Ectodermal cell (in vitro differentiated cells): ENCODE results near the gene SIX5.

Source experiments
- H3K27ac ChIP-seq: 2 replicates; pipeline ENCODE4 v1.7.0; 2013; ENCODE audit warnings: mild to moderate bottlenecking, low read depth, low read length; ENCODE audit not compliant: insufficient read depth, poor library complexity, severe bottlenecking
- H3K27me3 ChIP-seq: 2 replicates; pipeline ENCODE4 v1.7.0; 2013; ENCODE audit warnings: mild to moderate bottlenecking, low read length; ENCODE audit not compliant: insufficient read depth, control insufficient read depth, poor library complexity, severe bottlenecking
- H3K36me3 ChIP-seq: one replicate; pipeline ENCODE4 v1.7.0; 2013; ENCODE audit warnings: low read length; ENCODE audit not compliant: control insufficient read depth, insufficient read depth
- H3K4me1 ChIP-seq: one replicate; pipeline ENCODE4 v1.7.0; 2013; ENCODE audit warnings: low read length; ENCODE audit not compliant: control insufficient read depth, insufficient read depth
- H3K4me3 ChIP-seq: 2 replicates; pipeline ENCODE4 v1.7.0; 2013; ENCODE audit warnings: low read depth, low read length, control low read depth; ENCODE audit not compliant: insufficient read depth
- H3K9me3 ChIP-seq: 2 replicates; pipeline ENCODE4 v1.7.0; 2013; ENCODE audit warnings: mild to moderate bottlenecking, low read length, moderate library complexity; ENCODE audit not compliant: control insufficient read depth
- WGBS, 2 experiments: methylation state at CpG; one replicate each; pipeline ENCODE4 v1.1.7; 2013; ENCODE audit warnings: missing lambda C conversion rate in 2 of 2; 5-methylcytosine and 5-hydroxymethylcytosine counted together

SIX5 gene

DNA sequence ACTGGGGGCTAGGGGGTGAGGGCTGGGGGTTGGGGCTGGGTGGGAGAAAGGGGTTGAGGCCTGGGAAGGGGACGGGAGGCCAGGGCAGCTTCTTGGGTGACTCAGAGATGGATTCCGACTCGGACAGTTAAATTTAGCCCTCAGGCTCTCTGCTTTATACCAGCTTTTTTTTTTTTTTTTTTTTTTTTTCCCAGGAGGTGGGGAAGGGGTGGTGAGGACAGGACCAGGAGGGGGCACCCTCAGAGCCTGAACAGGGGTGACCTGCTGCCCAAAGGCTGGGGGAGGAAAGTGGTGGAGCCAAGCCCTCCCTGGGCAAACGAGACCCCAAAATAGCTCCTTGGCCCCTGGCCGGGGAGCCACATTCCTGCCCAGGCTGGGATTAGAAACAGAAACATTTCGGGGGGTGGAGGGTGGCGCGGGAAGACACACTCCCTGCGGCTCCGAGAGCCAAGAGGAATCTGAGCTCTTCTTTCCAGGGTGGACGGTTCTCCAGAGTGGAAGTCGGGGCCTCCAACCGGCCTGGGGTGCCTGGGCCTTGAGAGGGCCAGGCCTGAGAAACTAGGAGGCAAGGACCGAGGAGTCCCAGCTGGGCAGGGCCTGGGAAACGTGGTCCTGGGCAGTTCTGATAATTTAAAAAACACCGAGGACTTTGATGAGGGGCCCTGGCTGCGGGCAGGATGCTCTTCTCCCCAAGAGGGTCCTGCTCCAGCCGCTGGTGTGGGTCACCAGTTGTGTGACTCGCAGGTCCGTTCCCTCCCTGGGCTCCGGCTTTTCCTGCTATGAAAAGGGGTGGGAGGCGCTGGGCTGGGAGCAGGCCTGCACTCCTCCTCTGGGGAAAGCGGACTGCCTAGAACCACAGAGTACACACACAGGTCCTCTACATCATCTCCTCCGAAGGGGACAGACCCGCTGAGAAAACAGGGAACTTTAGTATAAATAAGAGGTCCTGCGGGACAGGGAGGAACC, 14.1 kb upstream of the SIX5 start:
- peaks cover 32% of the 10 kb centered on the region for H3K4me1 ChIP-seq
- H3K4me3 ChIP-seq: no peak overlapping the region
- H3K36me3 ChIP-seq: peaks cover 14% of the 10 kb centered on the region
- 72 to 74% methylated on average over 23 to 26 of the region's 26 CpGs for WGBS, 2 experiments
- no peak overlapping the region for H3K27ac ChIP-seq
- H3K9me3 ChIP-seq: no peaks in the 10 kb centered on the region
- peaks cover 13% of the 10 kb centered on the region for H3K27me3 ChIP-seq

DNA sequence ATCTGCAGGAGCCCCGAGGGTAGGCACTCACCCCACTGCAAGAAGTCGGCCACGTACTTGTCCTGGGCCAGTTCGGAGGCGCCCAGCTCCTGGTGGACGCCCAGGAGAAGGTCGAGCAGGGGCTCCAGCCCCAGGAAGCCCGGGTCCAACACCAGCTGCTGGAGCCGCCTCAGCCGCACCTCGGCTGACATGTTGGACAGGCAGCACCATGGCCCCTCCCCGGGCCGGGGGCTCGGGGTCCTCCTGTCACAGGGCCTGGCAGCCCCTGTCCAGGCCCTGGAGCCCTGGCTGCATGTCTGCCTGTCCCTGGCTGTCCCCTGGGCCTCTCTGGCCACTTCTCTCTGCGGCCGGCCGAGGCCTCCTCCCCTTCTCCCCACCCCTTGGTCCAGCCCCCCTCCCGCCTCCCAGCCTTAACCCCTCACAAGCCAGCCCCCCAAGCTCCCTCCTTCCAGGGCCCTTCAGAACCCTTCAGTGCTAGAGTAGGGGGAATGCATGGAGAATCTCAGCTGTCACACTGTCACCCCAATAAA, 13.2 kb upstream of the SIX5 start, which contains the start of gene DMPK:
Gene DMPK (minus strand): TSS at position 329 of the 530 bp plus-strand sequence. CDS start 138 bp downstream, at position 191.
- Histone ChIP-seq H3K27ac (no peak within 1 kb of the TSS), H3K4me1 (peaks cover 32% of the 10 kb centered on the region), H3K4me3 (no peak within 1 kb of the TSS), H3K27me3 (peaks cover 13% of the 10 kb centered on the region), H3K36me3 (peaks cover 21% of the 10 kb centered on the region), H3K9me3 (no peaks in the 10 kb centered on the region)
- WGBS, 2 experiments: 43 to 48% methylated on average over 17 to 18 of the region's 18 CpGs

DNA sequence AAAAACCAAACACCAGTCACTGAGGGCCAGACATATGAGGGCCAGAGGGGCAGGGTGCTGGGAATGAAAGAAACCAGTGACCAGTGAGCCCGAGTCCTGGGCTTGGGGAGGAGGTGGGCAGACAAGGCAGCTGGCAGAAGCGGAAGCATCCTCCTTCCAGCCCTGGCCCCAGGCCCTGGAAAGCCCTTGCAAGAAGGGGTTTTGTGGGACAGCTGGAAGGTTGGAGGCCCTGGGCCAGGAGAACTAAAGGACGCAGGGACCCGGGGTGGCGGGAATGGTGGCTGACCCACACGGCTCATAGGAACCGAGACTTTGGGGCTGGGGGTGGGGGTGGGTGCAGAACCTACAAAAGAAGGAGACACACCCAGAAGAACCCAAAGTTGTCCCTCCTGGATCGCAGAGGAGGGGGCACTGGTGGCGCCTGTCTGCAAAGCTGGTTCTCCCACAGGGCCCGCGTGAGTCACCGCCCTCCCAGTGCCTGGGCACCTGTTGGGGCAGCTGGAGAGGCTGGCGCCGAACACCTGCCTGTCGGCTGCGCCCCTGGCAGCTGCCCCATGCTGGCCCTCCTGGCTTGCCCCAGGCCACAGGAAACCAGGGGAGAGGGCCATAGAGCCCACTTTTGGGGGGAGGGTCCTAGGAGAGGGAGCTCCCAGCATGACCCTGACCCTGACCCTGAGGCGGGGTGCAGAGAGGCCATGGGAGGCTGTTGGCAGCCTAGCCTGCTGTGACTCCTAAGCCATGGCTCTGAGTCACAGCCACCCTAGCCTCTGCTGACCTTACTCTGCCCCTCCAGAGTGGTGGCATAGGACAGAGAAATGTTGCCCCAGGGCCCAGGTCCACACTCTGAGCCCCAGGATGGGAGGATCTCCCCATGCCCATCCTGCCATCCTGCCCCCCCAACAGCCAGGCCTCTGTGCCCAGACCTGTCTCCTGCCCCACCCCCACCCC, 12.4 kb upstream of the SIX5 start:
- H3K4me3 ChIP-seq: no peak overlapping the region

DNA sequence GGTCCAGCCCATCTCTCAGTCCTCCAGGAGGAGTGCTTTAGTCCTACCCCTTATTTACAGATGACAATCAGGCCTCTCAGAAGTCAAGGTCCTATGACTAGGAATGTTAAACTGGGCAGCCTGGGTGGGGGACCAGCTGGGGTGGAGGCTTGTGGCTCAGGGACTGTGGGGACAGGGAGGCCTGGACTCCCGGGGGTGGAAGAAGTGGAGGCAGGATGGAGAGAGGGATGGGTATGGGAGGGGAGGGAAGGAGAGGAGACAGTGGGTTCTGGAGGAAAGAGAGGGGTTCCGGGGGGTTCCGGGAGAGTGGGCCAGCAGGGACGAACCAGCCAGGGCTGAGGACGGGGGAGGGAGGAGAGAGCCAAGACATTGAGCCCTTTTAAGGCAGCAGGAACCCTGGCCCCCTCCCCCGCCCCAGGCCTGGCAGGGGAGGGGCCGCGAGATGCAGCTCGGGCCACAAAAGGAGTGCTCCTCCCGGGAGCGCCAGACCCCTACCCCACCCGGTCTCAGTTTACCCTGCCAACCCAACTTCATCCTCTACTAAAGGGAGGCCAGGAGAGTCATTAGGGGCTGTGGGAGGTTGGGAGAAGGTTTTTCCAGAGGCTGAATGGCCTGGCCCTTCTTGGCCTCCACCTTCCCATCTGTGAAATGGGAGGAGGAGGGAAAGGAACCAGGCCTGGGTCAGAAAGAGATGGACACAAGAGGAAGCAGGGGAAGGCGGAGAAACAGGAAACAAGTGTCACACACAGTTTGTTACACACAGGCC, 11.6 kb upstream of the SIX5 start:
- WGBS, 2 experiments: 38 to 49% methylated on average over 12 to 13 of the region's 13 CpGs
- H3K27ac ChIP-seq: no peak overlapping the region

More for the DNA sequence above, 12.4 kb upstream of the SIX5 start:
- Histone ChIP-seq H3K27ac (no peak overlapping the region), H3K36me3 (peaks cover 21% of the 10 kb centered on the region), H3K27me3 (peaks cover 13% of the 10 kb centered on the region), H3K4me1 (peaks cover 32% of the 10 kb centered on the region), H3K9me3 (no peaks in the 10 kb centered on the region)
- WGBS, 2 experiments: 86 to 87% methylated on average over 17 of the region's 17 CpGs

DNA sequence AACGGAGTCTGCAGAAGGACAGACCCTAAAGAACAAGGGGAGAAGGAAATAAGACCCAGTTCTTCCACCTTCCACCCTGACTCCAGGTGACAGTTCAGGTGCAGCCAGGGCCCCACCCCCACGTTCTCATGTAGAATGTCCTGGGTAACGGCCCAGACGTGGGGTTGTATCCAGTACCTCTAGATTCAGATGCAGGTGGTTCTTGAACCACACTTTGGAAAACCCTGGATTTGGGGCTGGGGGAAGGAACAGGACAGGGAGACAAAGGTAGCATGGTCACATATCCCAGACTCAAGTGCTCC, 11.0 kb upstream of the SIX5 start:
- H3K4me1 ChIP-seq: peaks cover 32% of the 10 kb centered on the region
- H3K27ac ChIP-seq: no peak overlapping the region
- peaks cover 9% of the 10 kb centered on the region for H3K36me3 ChIP-seq
- no peak overlapping the region for H3K4me3 ChIP-seq
- H3K9me3 ChIP-seq: no peaks in the 10 kb centered on the region
- WGBS, 2 experiments: 56 to 70% methylated on average over 4 of the region's 4 CpGs
- peaks cover 13% of the 10 kb centered on the region for H3K27me3 ChIP-seq

More for the DNA sequence above, 11.6 kb upstream of the SIX5 start:
- no peaks in the 10 kb centered on the region for H3K9me3 ChIP-seq
- H3K27me3 ChIP-seq: peaks cover 13% of the 10 kb centered on the region
- no peak overlapping the region for H3K4me3 ChIP-seq
- peaks cover 14% of the 10 kb centered on the region for H3K36me3 ChIP-seq
- H3K4me1 ChIP-seq: peaks cover 32% of the 10 kb centered on the region

DNA sequence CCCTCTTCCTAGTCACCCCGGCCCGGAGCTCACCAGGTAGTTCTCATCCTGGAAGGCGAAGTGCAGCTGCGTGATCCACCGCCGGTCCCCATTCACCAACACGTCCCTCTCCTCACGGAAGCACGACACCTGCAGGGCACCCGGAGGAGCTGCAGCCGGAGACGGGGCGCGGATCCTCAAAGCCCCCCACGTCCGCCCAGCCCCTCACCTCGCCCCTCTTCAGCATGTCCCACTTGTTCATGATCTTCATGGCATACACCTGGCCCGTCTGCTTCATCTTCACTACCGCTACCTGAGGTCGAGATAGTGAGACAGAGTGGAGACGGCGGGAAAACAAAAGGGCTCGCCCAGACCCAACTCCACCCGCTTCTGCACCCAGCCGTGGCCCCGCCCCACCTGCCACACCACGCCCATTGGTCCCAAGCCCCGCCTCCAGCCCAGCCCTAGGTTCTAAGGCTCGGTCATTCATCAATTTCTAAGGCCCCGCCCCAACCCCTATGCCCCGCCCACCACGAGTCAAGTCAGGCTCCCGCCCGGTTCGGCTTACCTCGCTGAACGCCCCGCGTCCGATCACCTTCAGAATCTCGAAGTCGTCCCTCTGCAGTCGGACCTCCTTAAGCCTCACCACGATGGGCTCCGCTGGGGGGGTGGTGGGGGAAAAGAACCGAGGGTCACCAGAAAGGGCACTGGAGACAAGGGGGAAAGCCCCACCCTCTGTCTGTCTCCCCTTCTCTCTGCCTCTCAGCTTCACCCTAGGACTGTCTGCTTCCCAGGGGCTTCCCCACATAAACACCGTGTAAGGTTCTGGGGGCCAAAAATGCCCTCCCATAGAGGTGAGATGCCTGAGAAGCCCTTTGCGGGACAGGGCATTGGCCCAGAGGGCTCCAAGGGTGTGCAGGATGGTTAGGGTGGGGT, 10.4 kb upstream of the SIX5 start:
- Histone ChIP-seq H3K4me1 (peaks cover 32% of the 10 kb centered on the region), H3K27me3 (peaks cover 13% of the 10 kb centered on the region), H3K27ac (no peak overlapping the region), H3K36me3 (peaks cover 8% of the 10 kb centered on the region), H3K9me3 (no peaks in the 10 kb centered on the region), H3K4me3 (peak overlapping the region; percentile 36)
- 3 to 5% methylated on average over 48 of the region's 48 CpGs for WGBS, 2 experiments

DNA sequence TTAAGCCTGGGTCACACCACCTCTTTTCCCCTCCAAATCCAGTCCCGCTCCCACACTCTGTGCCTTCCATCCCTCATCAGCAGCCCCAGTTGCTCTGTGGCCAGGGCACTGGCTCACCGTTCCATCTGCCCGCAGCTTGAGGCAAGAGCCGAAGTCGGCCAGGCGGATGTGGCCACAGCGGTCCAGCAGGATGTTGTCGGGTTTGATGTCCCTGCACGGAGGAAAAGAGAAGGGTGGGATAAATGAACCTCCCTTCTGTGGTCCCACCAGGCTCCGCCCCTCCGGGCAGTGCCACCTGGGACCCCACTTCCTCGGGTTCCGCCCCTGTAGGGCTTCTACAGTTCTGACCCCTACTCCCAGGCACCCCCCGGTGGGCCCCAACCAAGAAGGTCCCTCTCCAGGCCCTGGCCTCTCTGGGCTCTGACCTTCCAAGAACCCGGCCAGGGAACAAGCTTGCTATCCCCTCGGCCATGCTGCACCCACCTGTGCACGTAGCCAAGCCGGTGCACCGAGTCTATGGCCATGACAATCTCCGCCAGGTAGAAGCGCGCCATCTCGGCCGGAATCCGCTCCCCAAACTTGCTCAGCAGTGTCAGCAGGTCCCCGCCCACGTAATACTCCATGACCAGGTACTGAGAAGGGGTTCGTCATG, 9.1 kb upstream of the SIX5 start:
- Histone ChIP-seq H3K9me3 (no peaks in the 10 kb centered on the region), H3K4me3 (no peak overlapping the region), H3K27me3 (peaks cover 13% of the 10 kb centered on the region), H3K27ac (no peak overlapping the region), H3K4me1 (peaks cover 24% of the 10 kb centered on the region), H3K36me3 (peaks cover 8% of the 10 kb centered on the region)
- 95 to 96% methylated on average over 28 of the region's 28 CpGs for WGBS, 2 experiments

DNA sequence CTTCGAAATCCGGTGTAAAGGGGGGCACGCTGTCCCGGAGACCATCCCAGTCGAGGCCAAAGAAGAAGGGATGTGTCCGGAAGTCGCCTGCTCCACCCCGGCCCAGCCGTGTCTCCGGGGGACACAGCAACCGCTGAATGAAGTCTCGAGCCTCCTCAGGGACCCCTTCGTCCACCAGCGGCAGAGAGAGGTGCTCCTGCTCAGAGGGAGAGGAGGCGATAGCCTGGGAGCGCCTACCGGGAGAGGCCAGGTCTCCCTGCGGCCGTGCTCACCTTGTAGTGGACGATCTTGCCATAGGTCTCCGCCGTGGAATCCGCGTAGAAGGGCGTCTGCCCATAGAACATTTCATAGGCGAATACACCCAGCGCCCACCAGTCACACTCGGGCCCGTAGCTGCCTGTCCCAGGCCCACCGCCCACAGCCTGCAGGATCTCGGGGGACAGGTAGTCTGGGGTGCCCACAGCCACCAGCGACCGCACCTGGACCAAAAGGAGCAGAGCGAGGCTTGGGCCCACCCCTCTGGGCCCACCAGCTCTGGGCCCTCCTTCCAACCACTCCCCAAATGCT, 8.4 kb upstream of the SIX5 start:
- peaks cover 17% of the 10 kb centered on the region for H3K4me1 ChIP-seq
- peaks cover 8% of the 10 kb centered on the region for H3K36me3 ChIP-seq
- 95 to 96% methylated on average over 34 of the region's 34 CpGs for WGBS, 2 experiments
- no peak overlapping the region for H3K4me3 ChIP-seq
- H3K27ac ChIP-seq: no peak overlapping the region
- H3K9me3 ChIP-seq: no peaks in the 10 kb centered on the region
- peaks cover 13% of the 10 kb centered on the region for H3K27me3 ChIP-seq
